Colonic mucosa (tissue), 4 donors: ENCODE results near the gene GAST. TPM values are rescaled to one million over a fixed set of nuclear protein-coding genes. Genes with fewer than 3 reads are reported as not detected.

Experiments used
- DNase-seq: peaks from one replicate; pipeline ENCODE4 v3.0.0-alpha.2; 2020
- H3K27ac ChIP-seq: fragments of 200-600 bp; one replicate; pipeline ENCODE4 v1.8.0; 2021
- H3K27me3 ChIP-seq: fragments of 200-600 bp; one replicate; pipeline ENCODE4 v1.8.0; 2021
- H3K36me3 ChIP-seq: fragments of 200-600 bp; one replicate; pipeline ENCODE4 v1.8.0; 2021
- H3K4me1 ChIP-seq: fragments of 200-600 bp; one replicate; pipeline ENCODE4 v1.8.0; 2021; ENCODE audit warnings: mild to moderate bottlenecking
- H3K4me3 ChIP-seq: fragments of 200-600 bp; one replicate; pipeline ENCODE4 v1.8.0; 2021
- H3K9ac ChIP-seq, 2 donors: one replicate each; pipeline ENCODE4 v1.7.0; 2013; ENCODE audit warnings: control low read depth in 2 of 2, low read depth in 2 of 2, low read length in 2 of 2
- H3K9me3 ChIP-seq: fragments of 200-600 bp; one replicate; pipeline ENCODE4 v1.8.0; 2021
- CTCF ChIP-seq: fragments of 200-600 bp; IDR thresholded peaks from one replicate; pipeline ENCODE4 v1.8.0; 2022; ENCODE audit warnings: antibody characterized with exemption, mild to moderate bottlenecking
- intact Hi-C: fragments of 100-400 bp; cut with DNase I; formaldehyde crosslinking; loops from one replicate; pipeline ENCODE4 v1.14.1; 2022
- total RNA-seq, 2 donors: library from RNA; stranded (reverse); fragmentation: NEBNext Ultra II Directional in 1 of 2; extraction: Animal tissue kit (Norgen Biotek cat#: 25700) in 1 of 2; gene quantifications; one replicate each; pipeline ENCODE4 v1.2.1, GENCODE V29; 2021
- donor health status: healthy.
- donor health status: DM: no; HTN: no; CAD: no.
- donor health status: DM: no; HTN: no; CAD: no.

GAST gene
- total RNA-seq, 2 donors from 2014 or later, result not detected

GRCh38 chr17:41687828-41688640 lies 24.1 kb upstream of the GAST start:
- intact Hi-C loops, result no loop called here
- peak; percentile 78 for DNase-seq
- peaks cover 9% of the 10 kb centered on the region for H3K4me1 ChIP-seq

GRCh38 chr17:41688641-41689496 lies 23.3 kb upstream of the GAST start, which contains the start of gene EIF1:
Gene EIF1 (plus strand): TSS chr17:41688885. CDS start chr17:41689039, 154 bp downstream.
- Histone ChIP-seq H3K4me1 (peaks cover 9% of the 10 kb centered on the region), H3K27ac (peak within 1 kb of the TSS; percentile 99), H3K9ac (peak within 1 kb of the TSS; percentile 95 to 99), H3K4me3 (peak within 1 kb of the TSS; percentile 75), H3K36me3 (peaks cover 28% of the 10 kb centered on the region), H3K27me3 (no peaks in the 10 kb centered on the region), H3K9me3 (no peaks in the 10 kb centered on the region)
- intact Hi-C loops, result no loop called here
- TF ChIP-seq CTCF, result no peak
- DNase-seq, result peak; percentile 100

More at GRCh38 chr17:41687828-41688640, 24.1 kb upstream of the GAST start:
- Histone ChIP-seq H3K27me3 (no peaks in the 10 kb centered on the region), H3K4me3 (peak overlapping the region; percentile 75), H3K36me3 (peaks cover 27% of the 10 kb centered on the region), H3K27ac (peak overlapping the region; percentile 99), H3K9me3 (no peaks in the 10 kb centered on the region), H3K9ac (peak overlapping the region; percentile 83 to 95)
- no peak for TF ChIP-seq CTCF

GRCh38 chr17:41689497-41690299 lies 22.4 kb upstream of the GAST start:
- intact Hi-C loops, result no loop called here
- Histone ChIP-seq H3K4me3 (peak overlapping the region; percentile 75), H3K36me3 (peaks cover 28% of the 10 kb centered on the region), H3K4me1 (peaks cover 9% of the 10 kb centered on the region), H3K9ac (peak overlapping the region; percentile 72 to 95), H3K9me3 (no peaks in the 10 kb centered on the region), H3K27me3 (no peaks in the 10 kb centered on the region), H3K27ac (peak overlapping the region; percentile 99)
- peak; percentile 57 for TF ChIP-seq CTCF
- peak; percentile 71 for DNase-seq

- intact Hi-C loops, result no loop called here
- Histone ChIP-seq H3K27ac (peak overlapping the region; percentile 99), H3K4me3 (peak overlapping the region; percentile 75), H3K36me3 (peaks cover 28% of the 10 kb centered on the region), H3K9ac (peak overlapping the region in 1 of 2 donors; percentile 95), H3K9me3 (no peaks in the 10 kb centered on the region), H3K4me1 (peaks cover 9% of the 10 kb centered on the region), H3K27me3 (no peaks in the 10 kb centered on the region)
- DNase-seq, result no peak
- no peak for TF ChIP-seq CTCF
These were observed 21.6 kb upstream of the GAST start for GRCh38 chr17:41690497-41690896.
